Panc1 (cell line): ENCODE measurements around the gene SLC39A7. TPM values are rescaled to one million over a fixed set of nuclear protein-coding genes. Genes with fewer than 3 reads are reported as not detected.

Experiments used
- ATAC-seq: fragments of 200-7000 bp; cut with Tn5 transposase; 2 replicates; pipeline ENCODE4 v1.9.1; 2020; ENCODE audit warnings: mild to moderate bottlenecking, moderate library complexity
- BruUV-seq: library from RNA; stranded (reverse); fragments of 400-500 nt; replicated peaks from 2 replicates; lab custom pipeline; 2021; lab: Mats Ljungman, UMichigan
- CTCF ChIA-PET: fragments of 300-600 bp; sonication (Branson Sonifier 250); formaldehyde crosslinking; loops from one replicate; lab custom pipeline; 2022; ENCODE audit warnings: antibody characterized with exemption; lab: Charles Lee
- POLR2A ChIA-PET: fragments of 300-600 bp; sonication (Branson Sonifier 250); formaldehyde crosslinking; loops from one replicate; lab custom pipeline; 2022; ENCODE audit warnings: antibody characterized with exemption; lab: Charles Lee
- DNase-seq: peaks from one replicate; pipeline ENCODE4 v3.0.0-alpha.2; 2010; ENCODE audit warnings: low read depth, low spot score
- H3K27ac ChIP-seq: 2 replicates; pipeline ENCODE4 v1.5.1; 2011; ENCODE audit warnings: mild to moderate bottlenecking, low read length, inconsistent platforms
- H3K27me3 ChIP-seq: fragments of 200-500 bp; sonication (Bioruptor generic); 2 replicates; pipeline ENCODE4 v1.6.0; 2014; ENCODE audit warnings: low read length, inconsistent platforms; ENCODE audit not compliant: control insufficient read depth, insufficient read depth
- H3K36me3 ChIP-seq: fragments of 200-500 bp; sonication (Bioruptor generic); 2 replicates; pipeline ENCODE4 v1.5.1; 2014; ENCODE audit warnings: inconsistent platforms, mild to moderate bottlenecking, low read length, moderate library complexity; ENCODE audit not compliant: control insufficient read depth, insufficient read depth
- H3K4me1 ChIP-seq: 2 replicates; pipeline ENCODE4 v1.5.1; 2011; ENCODE audit warnings: inconsistent platforms, mild to moderate bottlenecking, low read length, moderate library complexity; ENCODE audit not compliant: control insufficient read depth, insufficient read depth
- H3K4me3 ChIP-seq, 2 experiments: 2 replicates each; pipeline ENCODE4 v1.5.1; 2011 to 2012; ENCODE audit warnings: low read depth in 2 of 2, low read length in 2 of 2, mild to moderate bottlenecking in 2 of 2, inconsistent platforms in 1 of 2, moderate library complexity in 1 of 2
- H3K9me3 ChIP-seq: fragments of 200-500 bp; sonication (Bioruptor generic); 2 replicates; pipeline ENCODE4 v1.5.1; 2014; ENCODE audit warnings: low read depth, mild to moderate bottlenecking, inconsistent platforms, low read length, moderate library complexity; ENCODE audit not compliant: control insufficient read depth, insufficient read depth
- CTCF ChIP-seq: fragments of 450-650 bp; IDR thresholded peaks from 2 replicates; pipeline ENCODE4 v1.5.1; 2017; ENCODE audit warnings: mild to moderate bottlenecking
- POLR2AphosphoS5 ChIP-seq: IDR thresholded peaks from 2 replicates; pipeline ENCODE4 v1.6.1; 2012; ENCODE audit warnings: mild to moderate bottlenecking, low read depth, low read length, moderate library complexity
- REST ChIP-seq, 2 experiments: IDR thresholded peaks; 2 replicates each; pipeline ENCODE4 v1.6.1; 2011 to 2012; ENCODE audit warnings: low read depth in 2 of 2, control low read depth in 1 of 2, low read length in 1 of 2, mild to moderate bottlenecking in 1 of 2, moderate library complexity in 1 of 2; ENCODE audit not compliant: insufficient read depth in 1 of 2
- TCF7L2 ChIP-seq: IDR thresholded peaks from 2 replicates; pipeline ENCODE4 v1.6.1; 2011; ENCODE audit warnings: mild to moderate bottlenecking, low read depth, low read length, inconsistent platforms
- in situ Hi-C: cut with HindIII; loops from 2 replicates; pipeline ENCODE4 v1.10.0; 2016; ENCODE audit warnings: low sequenced_read_pairs, low pct_unique_long_range_greater_than_20kb
- intact Hi-C: fragments of 100-400 bp; cut with micrococcal nuclease; formaldehyde crosslinking; loops from one replicate; pipeline ENCODE4 v1.10.0; 2022; ENCODE audit not compliant: unreplicated experiment
- total RNA-seq: library from RNA; stranded (reverse); gene quantifications from one replicate; pipeline ENCODE4 v1.2.1, GENCODE V29; 2021; ENCODE audit not compliant: unreplicated experiment

SLC39A7 gene
- total RNA-seq, 1 experiment from 2014 or later, result 135 TPM

- Histone ChIP-seq H3K4me3 (no peak overlapping the region), H3K27ac (no peak overlapping the region), H3K27me3 (no peaks in the 10 kb centered on the region), H3K9me3 (no peaks in the 10 kb centered on the region), H3K4me1 (peaks cover 6% of the 10 kb centered on the region), H3K36me3 (no peaks in the 10 kb centered on the region)
- CTCF ChIA-PET, result interaction anchor here (0.7 to 0.9 kb wide), 3 partner anchors 8 to 171 kb away, joined by 3 to 6 read pairs (median 4); no protein-coding TSS in a partner anchor
- POLR2A ChIA-PET, result interaction anchor here (0.6 to 0.7 kb wide), 3 partner anchors 127 to 1202 kb away, joined by 3 to 19 read pairs (median 4); no protein-coding TSS in a partner anchor
- no peak for DNase-seq
- intact Hi-C loops, result loop anchor here (10.0 kb wide), 2 partner anchors 47 to 157 kb away; no protein-coding TSS in a partner anchor
- BruUV-seq, result no TSS peak
- in situ Hi-C loops, result no loop called here
- ATAC-seq, result peak; percentile 4; the same call in 1 of the 2 replicates
- TF ChIP-seq TCF7L2, result no peak
- no peak for TF ChIP-seq POLR2AphosphoS5
Measured at GRCh38 chr6:33171880-33172687, 28.6 kb upstream of the SLC39A7 start.

- H3K4me1 ChIP-seq, result peaks cover 6% of the 10 kb centered on the region
- CTCF ChIA-PET, result interaction anchor here (0.6 to 0.9 kb wide), 5 partner anchors 9 to 172 kb away, joined by 3 to 6 read pairs (median 4); no protein-coding TSS in a partner anchor
- intact Hi-C loops (loop anchor here (10.0 kb wide), 2 partner anchors 48 to 158 kb away; no protein-coding TSS in a partner anchor), in situ Hi-C loops (no loop called here)
- POLR2A ChIA-PET, result interaction anchor here (0.6 kb wide), 2 partner anchors 26 to 1203 kb away, joined by 3 to 19 read pairs; no protein-coding TSS in a partner anchor
- no peaks in the 10 kb centered on the region for H3K27me3 ChIP-seq
- DNase-seq (no peak), ATAC-seq (peak; percentile 79)
- H3K9me3 ChIP-seq, result no peaks in the 10 kb centered on the region
- H3K36me3 ChIP-seq, result no peaks in the 10 kb centered on the region
- TF ChIP-seq TCF7L2 (no peak), CTCF (peak; percentile 91), REST (IDR thresholded peaks at IDR 0.05; ENCODE audit: insufficient read depth in 1 of 2, low read depth in 2 of 2, low read length in 1 of 2) (no peak)
- H3K4me3 ChIP-seq, result no peak overlapping the region
- no peak overlapping the region for H3K27ac ChIP-seq
- no TSS peak for BruUV-seq
Measured at GRCh38 chr6:33172688-33173534, 27.8 kb upstream of the SLC39A7 start.
